Embryonic facial prominence (tissue), 1 donor: ENCODE results near the gene C3orf20.

Source experiments
- DNase-seq: peaks from one replicate; pipeline ENCODE4 v3.0.0-alpha.2; 2016; ENCODE audit errors: extremely low spot score

C3orf20 gene

GRCh38 chr3:14774431-14774830 lies 99.5 kb downstream of the C3orf20 start:
- no peak for DNase-seq

- DNase-seq = no peak
Observed at GRCh38 chr3:14775011-14775410, 100.1 kb downstream of the C3orf20 start.

GRCh38 chr3:14775563-14775962 lies 100.6 kb downstream of the C3orf20 start:
- no peak for DNase-seq

- DNase-seq = no peak
Observed at GRCh38 chr3:14779069-14779685, 104.2 kb downstream of the C3orf20 start.

GRCh38 chr3:14780927-14781507 lies 106.1 kb downstream of the C3orf20 start:
- DNase-seq = no peak

GRCh38 chr3:14783480-14784086 lies 108.6 kb downstream of the C3orf20 start:
- no peak for DNase-seq

GRCh38 chr3:14784087-14784681 lies 109.2 kb downstream of the C3orf20 start:
- DNase-seq = no peak

- DNase-seq = no peak
Observed at GRCh38 chr3:14785207-14786155, 110.5 kb downstream of the C3orf20 start.

GRCh38 chr3:14786369-14786768 lies 111.4 kb downstream of the C3orf20 start:
- DNase-seq = no peak

- DNase-seq = no peak
Observed at GRCh38 chr3:14787630-14788029, 112.7 kb downstream of the C3orf20 start.

GRCh38 chr3:14788644-14789043 lies 113.7 kb downstream of the C3orf20 start:
- no peak for DNase-seq

- DNase-seq = no peak
Observed at GRCh38 chr3:14789221-14789620, 114.3 kb downstream of the C3orf20 start.

- no peak for DNase-seq
Observed at GRCh38 chr3:14789640-14790285, 114.8 kb downstream of the C3orf20 start.

GRCh38 chr3:14791343-14791945 lies 116.5 kb downstream of the C3orf20 start:
- DNase-seq = no peak

- no peak for DNase-seq
Observed at GRCh38 chr3:14792691-14793121, 117.8 kb downstream of the C3orf20 start.

GRCh38 chr3:14793126-14793857 lies 118.4 kb downstream of the C3orf20 start:
- no peak for DNase-seq

GRCh38 chr3:14793858-14794234 lies 118.9 kb downstream of the C3orf20 start:
- no peak for DNase-seq

- DNase-seq = no peak
Observed at GRCh38 chr3:14794435-14794834, 119.5 kb downstream of the C3orf20 start.

- DNase-seq = no peak
Observed at GRCh38 chr3:14795996-14796395, 121.1 kb downstream of the C3orf20 start.

- no peak for DNase-seq
Observed at GRCh38 chr3:14796403-14797077, 121.6 kb downstream of the C3orf20 start.
